Fibroblast of skin of left quadriceps (primary cell): Measurements from ENCODE around the gene RAX2.

Experiments
- DNase-seq, 2 experiments: peaks; one replicate each; pipeline ENCODE4 v3.0.0-alpha.2; 2013; ENCODE audit warnings: low read depth in 2 of 2

The RAX2 gene

DNA sequence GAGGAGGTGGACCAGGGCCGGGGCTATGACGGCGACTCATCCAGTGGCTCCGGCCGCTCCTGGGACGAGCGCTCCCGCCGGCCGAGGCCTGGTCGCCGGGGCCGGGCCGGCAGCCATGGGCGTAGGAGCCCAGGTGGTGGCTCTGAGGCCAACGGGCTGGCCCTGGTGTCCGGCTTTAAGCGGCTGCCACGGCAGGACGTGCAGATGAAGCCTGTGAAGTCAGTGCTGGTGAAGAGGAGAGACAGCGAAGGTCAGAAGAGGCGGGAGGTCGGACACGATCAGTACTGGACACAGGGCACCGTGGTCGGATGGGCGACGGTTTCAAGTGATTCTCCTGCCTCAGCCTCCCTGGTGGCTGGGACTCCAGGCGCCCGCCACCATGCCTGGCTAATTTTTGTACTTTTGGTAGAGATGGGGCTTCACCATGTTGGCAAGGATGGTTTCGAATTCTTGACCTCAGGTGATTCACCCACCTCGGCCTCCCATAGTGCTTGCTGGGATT is 41.5 kb downstream of the RAX2 start:
- DNase-seq = no peak

DNA sequence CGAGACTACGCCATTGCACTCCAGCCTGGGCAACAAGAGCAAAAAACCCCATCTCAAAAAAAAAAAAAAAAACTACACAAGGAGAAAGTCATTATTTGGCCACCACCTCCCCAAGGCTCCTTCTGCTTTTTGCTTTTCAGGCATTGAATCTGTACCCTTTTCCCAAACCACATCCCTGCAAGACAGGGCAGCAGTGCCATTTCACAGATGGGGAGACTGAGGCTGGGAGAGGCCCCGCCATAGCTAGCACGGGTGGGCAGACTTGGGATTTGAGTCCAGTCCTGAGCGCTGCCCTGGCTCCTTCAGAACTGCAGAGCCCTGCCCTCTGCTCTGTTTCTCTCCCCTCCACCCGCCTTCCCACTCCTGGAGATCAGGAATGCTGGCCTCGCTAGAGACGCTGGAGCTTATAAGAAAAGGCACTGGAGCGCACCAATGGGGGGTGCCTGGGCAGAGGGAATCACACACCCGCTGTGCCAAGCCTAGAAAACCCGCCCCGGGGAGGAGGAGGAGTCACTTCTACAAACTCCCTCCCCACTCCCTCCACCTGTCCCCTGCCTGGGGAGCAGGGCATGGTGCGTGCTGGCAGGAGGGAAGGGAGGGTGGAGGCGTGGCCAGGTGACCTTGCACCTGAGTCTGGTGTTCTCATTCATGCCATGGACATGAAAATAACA is 46.3 kb downstream of the RAX2 start:
- no peak for DNase-seq

DNA sequence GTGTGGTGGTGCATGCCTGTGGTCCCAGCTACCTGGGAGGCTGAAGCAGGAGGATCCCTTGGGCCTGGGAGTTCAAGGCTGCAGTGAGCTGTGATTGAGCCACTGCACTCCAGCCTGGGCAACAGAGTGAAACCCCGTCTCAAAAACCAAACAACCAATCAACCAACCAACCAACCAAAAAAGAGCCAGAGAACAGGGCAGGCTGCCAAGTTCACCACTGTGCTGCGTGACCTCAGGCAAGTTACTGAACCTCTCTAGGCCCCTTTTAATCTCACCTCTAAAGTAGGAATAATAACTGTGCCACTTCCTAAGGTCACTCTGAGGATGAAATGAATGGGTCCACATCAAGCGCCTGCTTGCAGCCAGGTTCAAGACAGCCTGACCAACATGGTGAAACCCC is 46.9 kb downstream of the RAX2 start:
- DNase-seq = no peak

DNA sequence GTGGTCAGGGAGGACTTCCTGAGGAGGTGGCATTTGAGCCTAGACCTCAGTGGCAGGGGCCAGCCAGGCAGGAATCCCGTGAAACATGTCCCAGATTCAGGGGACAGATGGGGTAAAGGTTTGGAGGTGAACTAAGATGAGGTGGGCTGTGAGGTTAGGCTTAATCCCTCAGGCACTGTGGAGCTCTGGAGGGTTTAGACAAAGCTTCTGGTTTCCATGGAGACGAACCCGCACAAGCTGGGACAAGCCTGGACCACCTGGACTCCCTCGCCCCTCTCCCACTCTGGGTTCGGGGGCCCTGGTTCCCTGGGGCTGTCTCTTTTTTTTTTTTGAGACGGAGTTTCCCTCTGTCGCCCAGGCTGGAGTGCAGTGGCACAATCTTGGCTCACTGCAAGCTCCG is 48.1 kb downstream of the RAX2 start:
- no peak for DNase-seq

DNA sequence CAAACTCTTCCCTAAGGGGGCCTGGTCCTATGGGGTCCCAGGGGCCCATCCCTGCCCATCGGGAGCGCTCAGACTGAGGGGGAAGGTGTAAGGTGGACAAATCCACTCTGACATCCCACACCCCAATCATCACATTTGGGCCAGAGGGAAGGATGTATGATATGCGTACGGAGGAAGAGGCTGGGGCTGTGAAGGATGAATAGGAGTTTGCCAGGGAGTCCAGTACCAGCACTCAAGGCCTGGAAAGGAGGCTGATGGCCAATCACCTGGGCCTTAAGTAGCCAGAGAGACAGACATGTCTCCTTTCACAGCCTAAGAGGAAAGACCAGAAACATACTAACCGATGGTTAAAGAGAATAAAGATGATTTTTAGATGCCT is 48.9 kb downstream of the RAX2 start:
- DNase-seq = no peak

DNA sequence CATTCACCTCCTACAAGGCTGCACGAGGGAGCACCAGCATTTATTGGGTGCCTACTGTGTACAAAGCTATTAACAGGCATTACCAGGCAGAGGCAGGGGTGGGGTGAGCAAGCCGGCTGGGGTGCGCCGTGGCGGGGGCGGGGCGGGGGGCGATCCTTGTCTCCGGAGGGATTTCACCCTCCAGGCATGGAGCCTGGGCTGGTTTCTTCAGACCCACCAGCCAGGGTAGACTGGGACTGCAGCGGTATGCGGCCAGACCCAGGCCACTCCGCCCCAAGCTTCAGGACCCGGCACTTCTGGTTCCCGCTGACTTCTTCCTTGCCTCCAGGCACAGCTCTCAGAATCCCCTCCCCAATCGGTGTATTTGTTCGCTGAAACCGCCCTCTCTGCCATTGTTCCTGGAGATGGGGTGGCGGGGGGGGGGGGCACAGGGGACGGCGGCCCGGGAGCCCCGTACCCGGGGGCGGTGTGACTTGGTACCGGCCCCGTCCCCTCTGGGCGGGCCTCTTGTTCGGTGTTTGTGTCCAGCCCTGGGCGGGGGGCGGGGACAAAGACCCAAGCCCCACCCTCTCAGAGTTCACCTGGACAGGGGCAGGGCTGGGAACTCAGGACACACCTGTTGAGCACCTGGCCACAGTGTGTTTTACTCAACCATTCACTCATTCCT is 49.5 kb downstream of the RAX2 start:
- no peak for DNase-seq

DNA sequence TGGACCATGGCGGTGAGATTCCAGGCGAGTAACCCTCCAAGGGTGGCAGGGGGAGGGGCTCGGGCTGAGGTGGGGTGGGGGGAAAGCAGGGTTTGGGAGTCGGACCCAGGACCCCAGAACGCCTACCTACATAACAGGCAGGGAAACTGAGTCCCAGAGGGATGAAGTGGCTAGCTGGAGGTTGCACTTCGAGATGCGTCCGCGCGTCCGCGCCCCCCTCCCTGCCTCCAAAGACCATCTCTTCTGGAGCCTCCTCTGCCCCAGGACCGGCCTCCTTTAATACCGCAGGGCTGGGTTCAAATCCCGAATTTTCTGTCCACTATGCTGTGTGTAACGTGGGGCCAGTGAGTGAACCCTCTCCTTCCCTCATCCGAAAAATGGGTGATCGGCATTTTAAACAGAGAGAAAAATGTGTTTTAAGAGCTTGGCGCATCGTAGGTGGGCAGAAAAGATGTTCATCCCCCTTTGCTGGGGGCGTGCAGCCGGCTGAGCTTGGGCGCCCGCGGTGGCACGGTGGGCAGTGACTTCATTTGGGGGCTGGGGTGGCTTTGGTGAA is 50.1 kb downstream of the RAX2 start:
- no peak for DNase-seq

DNA sequence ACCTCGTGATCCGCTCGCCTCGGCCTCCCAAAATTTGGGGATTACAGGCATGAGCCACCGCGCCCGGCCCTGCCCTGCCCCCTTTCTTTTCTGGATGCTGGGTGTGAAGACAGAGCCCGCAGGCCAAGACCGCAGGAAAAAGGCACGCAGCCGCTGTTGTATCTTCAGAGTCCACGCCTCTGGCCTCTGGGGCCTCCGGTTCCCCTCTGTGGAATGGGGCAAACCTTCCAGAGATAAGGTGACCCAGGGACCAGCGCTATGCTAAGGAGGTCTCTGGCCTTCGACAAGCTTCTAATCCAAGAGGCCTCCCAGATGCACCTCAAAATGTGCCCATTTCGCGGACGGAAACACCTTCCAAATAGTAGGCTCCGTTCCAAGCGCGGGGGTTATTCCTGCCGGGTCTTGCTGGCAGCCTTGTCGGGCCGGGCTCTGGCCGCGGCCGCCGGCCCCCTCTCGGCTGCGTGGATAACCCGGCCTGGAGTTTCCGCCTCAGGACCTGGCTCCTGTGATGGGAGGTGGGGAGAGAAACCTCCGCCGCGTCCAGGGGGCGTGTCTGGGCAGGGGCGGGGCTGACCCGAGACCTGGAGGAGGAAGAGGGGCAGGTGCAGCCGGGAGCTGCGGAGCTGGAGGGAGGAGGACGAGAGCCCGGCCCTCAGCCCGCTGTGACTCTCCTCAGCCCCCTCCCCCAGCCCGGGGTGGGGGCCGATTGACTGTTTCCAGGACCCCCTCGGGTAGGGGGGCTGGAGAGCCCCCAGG is 50.7 kb downstream of the RAX2 start:
- DNase-seq = peak; percentile 34 to 49

DNA sequence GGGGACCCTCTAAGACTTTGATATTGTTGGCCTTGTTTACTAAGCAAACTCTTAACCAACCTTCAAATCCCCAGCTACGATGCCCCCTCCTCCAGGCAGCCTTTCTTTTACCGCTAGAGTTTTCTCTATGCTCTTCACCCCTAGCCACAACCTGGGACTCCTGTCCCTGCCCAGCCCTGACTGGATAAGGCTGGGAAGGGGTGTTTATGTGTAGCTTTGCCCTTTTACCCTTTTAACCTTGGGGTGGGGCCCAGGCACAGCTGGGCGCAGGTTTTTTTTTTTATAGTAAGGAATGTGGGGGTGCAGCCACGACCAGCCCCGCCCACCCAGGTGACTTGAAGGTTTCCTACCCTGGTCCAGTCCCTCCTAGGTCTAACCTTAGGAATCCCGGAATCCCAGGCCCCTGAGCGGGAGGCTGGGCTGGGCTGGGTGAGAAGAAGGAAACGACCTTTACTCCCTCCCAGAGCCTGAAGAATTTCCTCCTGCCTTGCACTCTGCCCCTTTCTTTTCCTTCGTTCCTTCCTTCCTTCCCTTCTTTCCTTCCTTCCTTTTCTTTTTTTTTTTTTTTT is 51.6 kb downstream of the RAX2 start:
- DNase-seq = no peak

DNA sequence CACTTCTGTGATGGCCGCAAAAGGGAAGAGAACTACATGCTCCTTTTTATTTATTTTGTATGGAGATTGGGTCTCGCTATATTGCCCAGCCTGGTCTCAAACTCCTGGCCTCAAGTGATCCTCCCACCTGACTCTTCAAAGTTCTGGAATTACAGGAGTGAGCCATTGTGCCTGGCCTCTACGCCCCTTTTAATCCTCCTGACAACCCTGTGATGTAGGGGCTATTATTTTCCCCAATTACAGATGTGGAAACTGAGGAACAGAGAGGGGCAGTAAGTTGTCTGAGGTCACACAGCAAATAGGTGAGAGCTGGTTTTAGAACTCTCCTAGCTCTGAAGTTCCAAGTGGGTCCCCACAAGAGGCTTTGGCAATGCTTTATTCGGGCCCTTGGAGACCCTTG is 52.2 kb downstream of the RAX2 start:
- no peak for DNase-seq
